ENCODE results near the gene GBE1. TPM values are rescaled to one million over a fixed set of nuclear protein-coding genes. Genes with fewer than 3 reads are reported as not detected.

Gene GBE1
- total RNA-seq (2013): 21.4 TPM
- polyA plus RNA-seq (10 to 100 TPM in 2 of 3 donors, 1 to 10 TPM in 1; 7.7 to 21.7 (median 19.1) TPM), polyA minus RNA-seq (7.6 and 9.4 TPM in 2 replicates), total RNA-seq (23.2 to 54.8 (median 30.3) reads per million in 11 experiments)

DNA sequence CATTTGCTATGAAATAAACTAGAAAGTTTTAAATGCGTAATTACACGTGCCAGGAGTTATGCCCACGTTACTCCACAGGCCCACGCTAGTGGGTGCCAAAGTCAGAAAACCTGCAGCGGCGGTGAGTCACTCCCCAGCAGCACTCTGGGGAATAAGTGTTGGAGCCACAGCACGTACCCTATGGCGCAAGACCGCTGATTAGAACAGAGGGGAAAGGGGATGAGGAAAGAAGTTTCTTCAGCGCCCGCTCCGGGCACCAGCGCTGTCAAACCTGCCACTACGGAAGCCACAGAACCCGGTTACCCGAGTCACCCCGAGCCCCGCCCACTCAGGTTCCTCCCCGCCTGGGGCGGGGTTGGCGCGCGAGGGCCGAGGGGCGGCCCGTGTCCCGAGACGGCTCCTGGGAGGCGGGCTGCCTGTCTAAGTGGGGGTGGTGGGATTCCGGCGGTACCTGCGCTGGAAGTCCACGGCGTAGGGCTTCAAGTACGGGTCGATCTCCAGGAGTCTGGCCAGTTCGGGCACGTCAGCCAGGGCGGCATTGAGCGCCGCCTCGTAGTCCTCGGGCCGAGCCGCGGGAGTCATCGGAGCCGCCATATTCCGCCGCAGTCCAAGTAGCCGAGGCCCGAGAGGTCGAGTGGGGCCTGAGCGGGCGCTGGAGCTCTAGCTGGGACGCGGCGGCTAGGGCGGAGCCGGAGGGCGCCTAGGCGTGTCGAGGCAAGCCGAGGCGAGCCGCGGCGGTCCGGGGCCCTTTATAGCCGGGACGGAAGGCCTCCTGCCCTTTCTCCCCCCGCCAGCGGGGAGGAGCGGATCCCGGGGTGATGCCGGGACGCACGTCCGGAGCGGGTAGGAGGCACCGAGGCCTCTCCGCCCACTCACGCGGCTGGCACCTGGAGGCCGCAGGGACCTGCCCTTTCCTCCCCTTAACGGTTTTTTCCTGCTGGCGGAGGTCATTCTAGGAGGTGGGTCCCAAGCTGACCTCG lies at the start of gene GBE1:
Gene GBE1 (minus strand): TSS at position 722 of the 980 bp plus-strand sequence. CDS start 128 bp downstream, at position 594.
- peaks cover 35% of the 10 kb centered on the region for H3K79me2 ChIP-seq (ENCODE audit: insufficient read depth, low read length)
- peak; percentile 99 for DNase-seq
- H2AFZ ChIP-seq (ENCODE audit: insufficient read depth, low read depth, low read length, poor library complexity, severe bottlenecking): peak within 1 kb of the TSS; percentile 73
- peak within 1 kb of the TSS; percentile 96 to 99 for H3K27ac ChIP-seq (ENCODE audit: low read depth in 1 of 2, low read length in 2 of 2)
- Mint-ChIP-seq H3K9me3 (peaks cover 0 to 7% (median 4%) of the 10 kb centered on the region in 7 donors), H3K36me3 (peaks cover 21 to 27% of the 10 kb centered on the region in 2 donors), H3K27me3 (ENCODE audit: low read depth in 3 of 3) (peaks cover 0 to 2% (median 2%) of the 10 kb centered on the region in 3 donors), H3K4me1 (peaks cover 29% of the 10 kb centered on the region), H3K27ac (peak within 1 kb of the TSS; percentile 98 to 100 (median 100)), H3K4me3 (peak within 1 kb of the TSS; percentile 81 to 93)
- H3K4me2 ChIP-seq (replicated peaks; ENCODE audit: extremely low read depth, low read length, poor library complexity, severe bottlenecking): peak within 1 kb of the TSS; percentile 72
- H3K4me3 ChIP-seq (replicated peaks in 1 of 3; ENCODE audit: low read depth in 2 of 3, low read length in 3 of 3): peak within 1 kb of the TSS; percentile 55 to 75 (median 72)
- H3K4me1 ChIP-seq (ENCODE audit: control insufficient read depth in 1 of 2, insufficient read depth in 2 of 2, low read length in 2 of 2): peaks cover 12 to 22% of the 10 kb centered on the region in 2 donors
- H3K27me3 ChIP-seq (ENCODE audit: control insufficient read depth in 2 of 2, insufficient read depth in 2 of 2, low read length in 2 of 2): no peaks in the 10 kb centered on the region
- H3K36me3 ChIP-seq (replicated peaks in 1 of 2; ENCODE audit: control insufficient read depth in 1 of 2, insufficient read depth in 2 of 2, low read length in 2 of 2): peaks cover 0 to 21% of the 10 kb centered on the region in 2 donors
- H3K9ac ChIP-seq (ENCODE audit: insufficient read depth, low read length, poor library complexity, severe bottlenecking): peak within 1 kb of the TSS; percentile 93
- intact Hi-C loops (cut with micrococcal nuclease): loop anchor here in 1 of 2 donors (1.0 to 5.0 kb wide), 2 partner anchors 63 to 371 kb away; no protein-coding TSS in a partner anchor
- H4K20me1 ChIP-seq (ENCODE audit: insufficient read depth, low read length): no peaks in the 10 kb centered on the region
- no peaks in the 10 kb centered on the region for H3K9me3 ChIP-seq (replicated peaks in 1 of 2; ENCODE audit: control insufficient read depth in 1 of 2, insufficient read depth in 1 of 2, low read length in 2 of 2)
- TF ChIP-seq, protein P1, sequence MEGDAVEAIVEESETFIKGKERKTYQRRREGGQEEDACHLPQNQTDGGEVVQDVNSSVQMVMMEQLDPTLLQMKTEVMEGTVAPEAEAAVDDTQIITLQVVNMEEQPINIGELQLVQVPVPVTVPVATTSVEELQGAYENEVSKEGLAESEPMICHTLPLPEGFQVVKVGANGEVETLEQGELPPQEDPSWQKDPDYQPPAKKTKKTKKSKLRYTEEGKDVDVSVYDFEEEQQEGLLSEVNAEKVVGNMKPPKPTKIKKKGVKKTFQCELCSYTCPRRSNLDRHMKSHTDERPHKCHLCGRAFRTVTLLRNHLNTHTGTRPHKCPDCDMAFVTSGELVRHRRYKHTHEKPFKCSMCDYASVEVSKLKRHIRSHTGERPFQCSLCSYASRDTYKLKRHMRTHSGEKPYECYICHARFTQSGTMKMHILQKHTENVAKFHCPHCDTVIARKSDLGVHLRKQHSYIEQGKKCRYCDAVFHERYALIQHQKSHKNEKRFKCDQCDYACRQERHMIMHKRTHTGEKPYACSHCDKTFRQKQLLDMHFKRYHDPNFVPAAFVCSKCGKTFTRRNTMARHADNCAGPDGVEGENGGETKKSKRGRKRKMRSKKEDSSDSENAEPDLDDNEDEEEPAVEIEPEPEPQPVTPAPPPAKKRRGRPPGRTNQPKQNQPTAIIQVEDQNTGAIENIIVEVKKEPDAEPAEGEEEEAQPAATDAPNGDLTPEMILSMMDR (IDR thresholded peaks at IDR 0.05): peak; percentile 74
- WGBS (ENCODE audit: insufficient coverage): 0% methylated on average over 81 of the region's 88 CpGs

DNA sequence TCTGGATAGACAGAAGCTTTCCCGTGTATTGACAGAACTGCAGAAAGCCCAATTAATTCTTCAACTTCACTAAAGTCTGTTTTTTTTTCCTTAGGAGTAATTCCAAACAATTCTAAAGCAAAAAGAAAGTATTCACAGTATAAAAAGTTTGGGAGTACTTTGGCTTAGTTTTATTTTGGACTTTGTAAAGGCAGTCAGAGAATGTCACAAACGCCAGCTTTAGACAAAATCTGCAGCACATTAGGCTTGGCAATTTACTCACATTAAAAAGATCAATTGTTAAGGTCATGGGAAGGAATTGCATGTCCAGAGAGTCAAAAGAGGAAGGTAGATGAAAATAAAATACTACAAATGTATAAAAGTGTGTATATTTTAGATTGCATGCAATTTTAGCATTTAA lies 47.5 kb upstream of the GBE1 start:
- Histone ChIP-seq H3K9ac (ENCODE audit: insufficient read depth, low read length, poor library complexity, severe bottlenecking) (no peak overlapping the region), H3K36me3 (replicated peaks in 1 of 2; ENCODE audit: control insufficient read depth in 1 of 2, insufficient read depth in 2 of 2, low read length in 2 of 2) (no peaks in the 10 kb centered on the region), H3K4me2 (replicated peaks; ENCODE audit: extremely low read depth, low read length, poor library complexity, severe bottlenecking) (no peak overlapping the region), H4K20me1 (ENCODE audit: insufficient read depth, low read length) (no peaks in the 10 kb centered on the region), H3K27ac (ENCODE audit: low read depth in 1 of 2, low read length in 2 of 2) (no peak overlapping the region), H3K79me2 (ENCODE audit: insufficient read depth, low read length) (no peaks in the 10 kb centered on the region), H3K4me1 (ENCODE audit: control insufficient read depth in 1 of 2, insufficient read depth in 2 of 2, low read length in 2 of 2) (no peaks in the 10 kb centered on the region), H2AFZ (ENCODE audit: insufficient read depth, low read depth, low read length, poor library complexity, severe bottlenecking) (no peak overlapping the region), H3K9me3 (replicated peaks in 1 of 2; ENCODE audit: control insufficient read depth in 1 of 2, insufficient read depth in 1 of 2, low read length in 2 of 2) (peaks cover 0 to 13% of the 10 kb centered on the region in 2 donors), H3K4me3 (replicated peaks in 1 of 3; ENCODE audit: low read depth in 2 of 3, low read length in 3 of 3) (no peak overlapping the region), H3K27me3 (ENCODE audit: control insufficient read depth in 2 of 2, insufficient read depth in 2 of 2, low read length in 2 of 2) (no peaks in the 10 kb centered on the region)
- Mint-ChIP-seq H3K4me3 (no peak overlapping the region), H3K27ac (no peak overlapping the region), H3K4me1 (no peaks in the 10 kb centered on the region), H3K36me3 (no peaks in the 10 kb centered on the region), H3K9me3 (peaks cover 6 to 14% (median 12%) of the 10 kb centered on the region in 7 donors), H3K27me3 (ENCODE audit: low read depth in 3 of 3) (peaks cover 0 to 4% (median 0%) of the 10 kb centered on the region in 3 donors)
- no CpG with 5 or more reads among the region's 2 CpGs for WGBS (ENCODE audit: insufficient coverage)
- no peak for DNase-seq
- TF ChIP-seq, protein P1 (IDR thresholded peaks at IDR 0.05): no peak
- intact Hi-C loops (cut with micrococcal nuclease): no loop called here

All from CD14-positive monocyte (primary cell).